Panc1 (cell line): ENCODE data around the gene RAP2A. TPM values are rescaled to one million over a fixed set of nuclear protein-coding genes. Genes with fewer than 3 reads are reported as not detected.

Source experiments
- ATAC-seq: fragments of 200-7000 bp; cut with Tn5 transposase; 2 replicates; pipeline ENCODE4 v1.9.1; 2020; ENCODE audit warnings: mild to moderate bottlenecking, moderate library complexity
- BruUV-seq: library from RNA; stranded (reverse); fragments of 400-500 nt; replicated peaks from 2 replicates; lab custom pipeline; 2021; lab: Mats Ljungman, UMichigan
- CTCF ChIA-PET: fragments of 300-600 bp; sonication (Branson Sonifier 250); formaldehyde crosslinking; loops from one replicate; lab custom pipeline; 2022; ENCODE audit warnings: antibody characterized with exemption; lab: Charles Lee
- POLR2A ChIA-PET: fragments of 300-600 bp; sonication (Branson Sonifier 250); formaldehyde crosslinking; loops from one replicate; lab custom pipeline; 2022; ENCODE audit warnings: antibody characterized with exemption; lab: Charles Lee
- DNase-seq: peaks from one replicate; pipeline ENCODE4 v3.0.0-alpha.2; 2010; ENCODE audit warnings: low read depth, low spot score
- H3K27ac ChIP-seq: 2 replicates; pipeline ENCODE4 v1.5.1; 2011; ENCODE audit warnings: mild to moderate bottlenecking, low read length, inconsistent platforms
- H3K27me3 ChIP-seq: fragments of 200-500 bp; sonication (Bioruptor generic); 2 replicates; pipeline ENCODE4 v1.6.0; 2014; ENCODE audit warnings: low read length, inconsistent platforms; ENCODE audit not compliant: control insufficient read depth, insufficient read depth
- H3K36me3 ChIP-seq: fragments of 200-500 bp; sonication (Bioruptor generic); 2 replicates; pipeline ENCODE4 v1.5.1; 2014; ENCODE audit warnings: inconsistent platforms, mild to moderate bottlenecking, low read length, moderate library complexity; ENCODE audit not compliant: control insufficient read depth, insufficient read depth
- H3K4me1 ChIP-seq: 2 replicates; pipeline ENCODE4 v1.5.1; 2011; ENCODE audit warnings: inconsistent platforms, mild to moderate bottlenecking, low read length, moderate library complexity; ENCODE audit not compliant: control insufficient read depth, insufficient read depth
- H3K4me3 ChIP-seq, 2 experiments: 2 replicates each; pipeline ENCODE4 v1.5.1; 2011 to 2012; ENCODE audit warnings: low read depth in 2 of 2, low read length in 2 of 2, mild to moderate bottlenecking in 2 of 2, inconsistent platforms in 1 of 2, moderate library complexity in 1 of 2
- H3K9me3 ChIP-seq: fragments of 200-500 bp; sonication (Bioruptor generic); 2 replicates; pipeline ENCODE4 v1.5.1; 2014; ENCODE audit warnings: low read depth, mild to moderate bottlenecking, inconsistent platforms, low read length, moderate library complexity; ENCODE audit not compliant: control insufficient read depth, insufficient read depth
- POLR2AphosphoS5 ChIP-seq: IDR thresholded peaks from 2 replicates; pipeline ENCODE4 v1.6.1; 2012; ENCODE audit warnings: mild to moderate bottlenecking, low read depth, low read length, moderate library complexity
- SIN3A ChIP-seq: IDR thresholded peaks from 2 replicates; pipeline ENCODE4 v1.6.1; 2012; ENCODE audit warnings: low read depth, mild to moderate bottlenecking, low read length, moderate library complexity, borderline replicate concordance; ENCODE audit not compliant: insufficient read depth
- TCF7L2 ChIP-seq: IDR thresholded peaks from 2 replicates; pipeline ENCODE4 v1.6.1; 2011; ENCODE audit warnings: mild to moderate bottlenecking, low read depth, low read length, inconsistent platforms
- in situ Hi-C: cut with HindIII; loops from 2 replicates; pipeline ENCODE4 v1.10.0; 2016; ENCODE audit warnings: low sequenced_read_pairs, low pct_unique_long_range_greater_than_20kb
- intact Hi-C: fragments of 100-400 bp; cut with micrococcal nuclease; formaldehyde crosslinking; loops from one replicate; pipeline ENCODE4 v1.10.0; 2022; ENCODE audit not compliant: unreplicated experiment
- total RNA-seq: library from RNA; stranded (reverse); gene quantifications from one replicate; pipeline ENCODE4 v1.2.1, GENCODE V29; 2021; ENCODE audit not compliant: unreplicated experiment
- TF ChIP-seq, protein P1 (sequence below): fragments of 450-650 bp; IDR thresholded peaks from 2 replicates; pipeline ENCODE4 v1.5.1; 2017; ENCODE audit warnings: mild to moderate bottlenecking
- TF ChIP-seq, protein P2 (sequence below), 2 experiments: IDR thresholded peaks; 2 replicates each; pipeline ENCODE4 v1.6.1; 2011 to 2012; ENCODE audit warnings: low read depth in 2 of 2, control low read depth in 1 of 2, low read length in 1 of 2, mild to moderate bottlenecking in 1 of 2, moderate library complexity in 1 of 2; ENCODE audit not compliant: insufficient read depth in 1 of 2

Gene RAP2A
- total RNA-seq, 1 experiment from 2014 or later, result 44.3 TPM

- DNase-seq (no peak), ATAC-seq (no peak)
- Histone ChIP-seq H3K27ac (no peak overlapping the region), H3K4me3 (no peak overlapping the region), H3K36me3 (peaks cover 16% of the 10 kb centered on the region; the same call in 1 of the 2 replicates), H3K4me1 (peaks cover 8% of the 10 kb centered on the region; the same call in 1 of the 2 replicates), H3K9me3 (no peaks in the 10 kb centered on the region), H3K27me3 (no peaks in the 10 kb centered on the region)
- CTCF ChIA-PET, result no interaction called here
- POLR2A ChIA-PET, result interaction anchor here (0.5 kb wide), 1 partner anchor 11 kb away, joined by 3 read pairs; no protein-coding TSS in a partner anchor
- intact Hi-C loops (no loop called here), in situ Hi-C loops (no loop called here)
- no TSS peak for BruUV-seq
- no peak for TF ChIP-seq POLR2AphosphoS5
- TF ChIP-seq, protein P1, sequence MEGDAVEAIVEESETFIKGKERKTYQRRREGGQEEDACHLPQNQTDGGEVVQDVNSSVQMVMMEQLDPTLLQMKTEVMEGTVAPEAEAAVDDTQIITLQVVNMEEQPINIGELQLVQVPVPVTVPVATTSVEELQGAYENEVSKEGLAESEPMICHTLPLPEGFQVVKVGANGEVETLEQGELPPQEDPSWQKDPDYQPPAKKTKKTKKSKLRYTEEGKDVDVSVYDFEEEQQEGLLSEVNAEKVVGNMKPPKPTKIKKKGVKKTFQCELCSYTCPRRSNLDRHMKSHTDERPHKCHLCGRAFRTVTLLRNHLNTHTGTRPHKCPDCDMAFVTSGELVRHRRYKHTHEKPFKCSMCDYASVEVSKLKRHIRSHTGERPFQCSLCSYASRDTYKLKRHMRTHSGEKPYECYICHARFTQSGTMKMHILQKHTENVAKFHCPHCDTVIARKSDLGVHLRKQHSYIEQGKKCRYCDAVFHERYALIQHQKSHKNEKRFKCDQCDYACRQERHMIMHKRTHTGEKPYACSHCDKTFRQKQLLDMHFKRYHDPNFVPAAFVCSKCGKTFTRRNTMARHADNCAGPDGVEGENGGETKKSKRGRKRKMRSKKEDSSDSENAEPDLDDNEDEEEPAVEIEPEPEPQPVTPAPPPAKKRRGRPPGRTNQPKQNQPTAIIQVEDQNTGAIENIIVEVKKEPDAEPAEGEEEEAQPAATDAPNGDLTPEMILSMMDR, result no peak
- TF ChIP-seq, protein P2, sequence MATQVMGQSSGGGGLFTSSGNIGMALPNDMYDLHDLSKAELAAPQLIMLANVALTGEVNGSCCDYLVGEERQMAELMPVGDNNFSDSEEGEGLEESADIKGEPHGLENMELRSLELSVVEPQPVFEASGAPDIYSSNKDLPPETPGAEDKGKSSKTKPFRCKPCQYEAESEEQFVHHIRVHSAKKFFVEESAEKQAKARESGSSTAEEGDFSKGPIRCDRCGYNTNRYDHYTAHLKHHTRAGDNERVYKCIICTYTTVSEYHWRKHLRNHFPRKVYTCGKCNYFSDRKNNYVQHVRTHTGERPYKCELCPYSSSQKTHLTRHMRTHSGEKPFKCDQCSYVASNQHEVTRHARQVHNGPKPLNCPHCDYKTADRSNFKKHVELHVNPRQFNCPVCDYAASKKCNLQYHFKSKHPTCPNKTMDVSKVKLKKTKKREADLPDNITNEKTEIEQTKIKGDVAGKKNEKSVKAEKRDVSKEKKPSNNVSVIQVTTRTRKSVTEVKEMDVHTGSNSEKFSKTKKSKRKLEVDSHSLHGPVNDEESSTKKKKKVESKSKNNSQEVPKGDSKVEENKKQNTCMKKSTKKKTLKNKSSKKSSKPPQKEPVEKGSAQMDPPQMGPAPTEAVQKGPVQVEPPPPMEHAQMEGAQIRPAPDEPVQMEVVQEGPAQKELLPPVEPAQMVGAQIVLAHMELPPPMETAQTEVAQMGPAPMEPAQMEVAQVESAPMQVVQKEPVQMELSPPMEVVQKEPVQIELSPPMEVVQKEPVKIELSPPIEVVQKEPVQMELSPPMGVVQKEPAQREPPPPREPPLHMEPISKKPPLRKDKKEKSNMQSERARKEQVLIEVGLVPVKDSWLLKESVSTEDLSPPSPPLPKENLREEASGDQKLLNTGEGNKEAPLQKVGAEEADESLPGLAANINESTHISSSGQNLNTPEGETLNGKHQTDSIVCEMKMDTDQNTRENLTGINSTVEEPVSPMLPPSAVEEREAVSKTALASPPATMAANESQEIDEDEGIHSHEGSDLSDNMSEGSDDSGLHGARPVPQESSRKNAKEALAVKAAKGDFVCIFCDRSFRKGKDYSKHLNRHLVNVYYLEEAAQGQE (IDR thresholded peaks at IDR 0.05; ENCODE audit: insufficient read depth in 1 of 2, low read depth in 2 of 2, low read length in 1 of 2), result no peak
- no peak for TF ChIP-seq TCF7L2
- TF ChIP-seq SIN3A, result no peak
Observed at GRCh38 chr13:97386801-97387484, 47.0 kb upstream of the RAP2A start.

DNA sequence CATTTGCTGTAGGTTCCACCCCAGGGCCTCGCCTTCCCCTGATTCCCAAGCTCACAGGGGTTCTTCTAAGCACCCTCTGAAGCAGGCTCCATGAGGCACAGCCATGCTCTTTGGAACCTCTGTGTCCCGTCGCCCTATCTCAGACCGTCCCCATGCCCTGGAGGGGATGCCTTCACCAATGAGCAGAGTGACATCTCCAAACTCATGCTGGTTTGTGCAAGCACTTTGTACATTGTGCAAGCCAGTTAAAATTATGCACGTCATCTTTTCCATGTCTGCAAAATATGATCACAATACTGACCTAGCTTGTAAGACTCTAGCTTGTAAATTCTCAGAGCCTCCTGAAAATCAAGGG lies 46.5 kb upstream of the RAP2A start:
- DNase-seq (no peak), ATAC-seq (no peak)
- in situ Hi-C loops (no loop called here), intact Hi-C loops (no loop called here)
- Histone ChIP-seq H3K4me3 (no peak overlapping the region), H3K36me3 (peaks cover 18% of the 10 kb centered on the region; the same call in 1 of the 2 replicates), H3K4me1 (peaks cover 8% of the 10 kb centered on the region; the same call in 1 of the 2 replicates), H3K27ac (no peak overlapping the region), H3K27me3 (no peaks in the 10 kb centered on the region), H3K9me3 (no peaks in the 10 kb centered on the region)
- TF ChIP-seq, protein P2 (IDR thresholded peaks at IDR 0.05; ENCODE audit: insufficient read depth in 1 of 2, low read depth in 2 of 2, low read length in 1 of 2), result no peak
- TF ChIP-seq, protein P1, result no peak
- TF ChIP-seq SIN3A (no peak), TCF7L2 (no peak), POLR2AphosphoS5 (no peak)
- ChIA-PET CTCF (no interaction called here), POLR2A (no interaction called here)
- no TSS peak for BruUV-seq
